GM18519 (cell line): ENCODE data around the gene ACIN1.
A peak's percentile ranks its signal among the peaks of the same experiment; 100 is the strongest.

Experiments
- ATAC-seq: cut with Tn5 transposase; IDR thresholded peaks from one replicate; pipeline ENCODE4 v1.9.1; 2021; ENCODE audit warnings: mild to moderate bottlenecking, moderate library complexity; ENCODE audit not compliant: unreplicated experiment, low FRiP score

Gene ACIN1

DNA sequence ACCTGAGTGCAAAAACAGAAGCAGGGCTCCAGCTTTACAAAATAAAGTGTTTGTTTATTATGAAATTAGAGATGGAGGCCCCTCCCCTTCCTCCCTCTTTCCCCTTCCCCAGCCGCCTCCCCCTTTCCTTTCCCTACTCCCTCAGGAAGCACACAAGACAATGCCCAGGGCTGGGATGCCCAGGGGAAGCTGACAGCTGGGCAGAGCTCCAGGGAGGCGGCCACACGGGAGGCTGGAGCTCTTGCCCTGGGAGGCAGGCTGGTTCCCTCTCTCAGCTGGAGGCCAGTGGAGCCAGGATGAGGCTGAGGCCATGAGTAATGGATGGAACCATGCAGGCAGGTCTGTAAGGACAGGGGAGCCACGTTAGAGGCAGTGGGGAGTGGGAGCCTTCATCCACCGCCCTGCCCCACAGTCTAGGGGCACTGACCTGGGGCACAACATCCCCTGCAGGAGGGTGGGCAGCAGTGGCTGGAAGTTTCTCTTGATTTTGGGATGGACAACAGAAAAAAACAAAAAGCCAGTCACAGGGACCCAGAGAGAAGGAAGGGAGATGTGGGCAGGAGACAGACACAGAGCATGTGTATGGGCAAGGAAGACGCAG lies 47.8 kb downstream of the ACIN1 start:
- ATAC-seq, result no peak

DNA sequence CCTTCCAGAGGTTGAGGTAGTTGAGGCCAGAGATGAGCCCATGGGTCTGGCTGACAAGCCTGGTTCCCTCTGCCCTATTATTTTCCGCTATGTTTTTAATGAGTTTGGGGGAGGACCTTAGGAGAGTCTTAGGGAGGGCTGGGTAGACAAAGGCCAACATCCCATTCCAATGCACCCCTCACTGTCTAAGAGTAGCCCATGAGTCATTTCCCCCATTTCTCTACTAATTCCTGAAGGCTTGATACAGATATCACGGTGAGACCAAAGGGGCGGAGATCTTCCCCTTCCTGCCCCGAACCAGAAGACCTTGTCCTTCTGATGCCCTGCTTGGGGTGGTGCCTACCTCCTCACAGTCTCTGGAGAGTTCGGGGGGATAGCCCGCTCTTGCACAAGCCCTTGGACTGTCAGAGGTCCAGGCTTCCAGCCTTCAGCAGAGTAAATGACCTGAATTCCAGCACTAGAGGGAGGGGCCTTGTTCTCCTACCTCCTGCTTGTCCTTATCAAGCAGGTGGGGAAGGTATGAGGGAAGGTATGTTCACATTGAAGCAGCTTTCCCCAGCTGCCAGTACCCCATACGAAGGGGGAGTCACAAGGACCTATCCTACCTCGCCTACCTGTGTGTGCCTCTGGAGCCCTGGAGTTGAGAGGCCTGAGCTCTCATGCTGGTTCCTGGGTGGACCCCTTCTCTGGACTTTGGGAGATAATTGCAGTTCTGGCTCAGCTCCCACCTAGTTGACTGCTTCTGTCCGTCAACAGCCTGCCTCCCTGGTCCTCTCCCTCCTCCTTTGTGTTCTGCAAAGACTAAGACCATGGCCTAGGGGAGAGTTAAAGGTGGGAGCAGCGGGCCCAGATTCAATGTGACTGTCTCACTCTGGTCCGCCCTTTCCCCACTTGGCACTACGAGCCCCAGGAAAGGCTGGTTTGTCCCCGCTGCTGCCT lies 49.2 kb downstream of the ACIN1 start:
- no peak for ATAC-seq

DNA sequence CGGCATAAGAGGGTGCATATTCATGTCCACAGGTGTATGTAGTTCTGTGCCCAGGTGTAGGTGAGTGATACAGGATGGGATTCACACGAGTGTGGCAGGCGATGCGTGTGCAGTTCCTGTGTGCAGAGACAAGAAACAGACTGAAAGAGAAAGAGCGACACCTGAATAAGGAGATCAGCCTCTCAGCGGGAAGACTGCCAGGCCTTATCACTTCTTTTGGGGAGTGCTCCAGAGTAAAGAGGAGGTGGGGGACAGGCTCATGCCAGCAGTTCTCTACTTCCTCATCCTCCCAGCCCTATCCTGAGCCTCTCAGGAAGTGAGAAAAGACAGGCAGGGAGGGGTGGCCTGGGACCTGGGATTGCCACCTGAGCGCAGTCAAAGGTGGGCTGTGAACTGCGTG lies 50.1 kb downstream of the ACIN1 start:
- no peak for ATAC-seq

DNA sequence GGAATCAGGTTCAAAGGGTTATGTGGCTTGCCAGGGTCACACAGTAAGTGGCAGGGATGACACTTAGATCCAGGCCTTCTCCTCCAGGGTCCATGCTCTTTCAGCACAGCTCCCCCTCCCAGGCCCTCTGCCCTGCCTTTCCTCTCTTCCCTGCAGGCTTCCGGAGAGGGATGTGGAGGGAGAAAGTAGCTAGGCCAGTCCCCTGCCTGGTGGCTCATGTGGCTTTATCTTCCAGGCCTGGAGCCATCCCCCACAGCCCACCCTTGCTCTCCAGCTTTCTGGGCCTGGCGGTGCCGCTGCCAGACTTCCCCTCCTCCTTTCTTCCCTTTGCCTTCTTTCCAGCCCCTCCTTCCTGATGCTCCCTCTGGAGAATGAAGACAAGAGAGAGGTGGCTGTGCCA lies 51.2 kb downstream of the ACIN1 start:
- ATAC-seq, result no peak

DNA sequence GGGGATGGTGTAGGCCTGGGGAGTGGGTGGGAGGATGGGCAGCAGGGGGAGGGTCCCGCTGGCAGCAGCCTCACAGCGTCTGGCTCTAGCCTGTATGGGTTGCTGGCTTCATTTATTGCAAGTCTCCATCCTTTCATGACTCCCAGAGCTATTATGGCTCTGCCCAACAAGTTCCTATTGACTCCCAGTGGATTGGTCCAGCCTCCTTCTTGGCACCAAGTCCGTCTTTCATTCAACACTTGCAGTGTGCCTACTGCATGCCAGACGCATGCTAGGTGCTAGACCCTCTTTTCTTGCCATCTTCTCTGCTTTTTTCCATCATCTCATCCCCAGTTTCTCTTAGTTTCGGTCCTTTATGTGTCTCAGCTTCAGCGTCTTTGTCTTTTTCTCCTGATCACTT lies 51.8 kb downstream of the ACIN1 start:
- ATAC-seq, result no peak

DNA sequence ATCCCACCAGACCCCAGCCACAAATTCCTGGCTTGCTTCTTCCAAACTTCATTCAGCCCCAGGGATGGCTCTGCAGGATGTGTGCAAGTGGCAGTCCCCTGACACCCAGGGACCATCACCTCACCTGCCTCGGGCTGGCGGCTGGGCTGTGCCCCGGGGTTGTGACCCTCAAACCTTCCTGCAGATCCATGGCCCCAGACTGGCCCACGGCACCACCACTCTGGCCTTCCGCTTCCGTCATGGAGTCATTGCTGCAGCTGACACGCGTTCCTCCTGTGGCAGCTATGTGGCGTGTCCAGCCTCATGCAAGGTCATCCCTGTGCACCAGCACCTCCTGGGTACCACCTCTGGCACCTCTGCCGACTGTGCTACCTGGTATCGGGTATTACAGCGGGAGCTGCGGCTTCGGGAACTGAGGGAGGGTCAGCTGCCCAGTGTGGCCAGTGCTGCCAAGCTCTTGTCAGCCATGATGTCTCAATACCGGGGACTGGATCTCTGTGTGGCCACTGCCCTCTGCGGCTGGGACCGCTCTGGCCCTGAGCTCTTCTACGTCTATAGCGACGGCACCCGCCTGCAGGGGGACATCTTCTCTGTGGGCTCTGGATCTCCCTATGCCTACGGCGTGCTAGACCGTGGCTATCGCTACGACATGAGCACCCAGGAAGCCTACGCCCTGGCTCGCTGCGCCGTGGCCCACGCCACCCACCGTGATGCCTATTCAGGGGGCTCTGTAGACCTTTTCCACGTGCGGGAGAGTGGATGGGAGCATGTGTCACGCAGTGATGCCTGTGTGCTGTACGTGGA lies 52.6 kb downstream of the ACIN1 start, which contains the start of gene PSMB11:
Gene PSMB11, plus strand, starts transcription at position 51 of the 804 bp plus-strand sequence. Its CDS starts 14 bp downstream, at position 65.
- ATAC-seq, result no peak

DNA sequence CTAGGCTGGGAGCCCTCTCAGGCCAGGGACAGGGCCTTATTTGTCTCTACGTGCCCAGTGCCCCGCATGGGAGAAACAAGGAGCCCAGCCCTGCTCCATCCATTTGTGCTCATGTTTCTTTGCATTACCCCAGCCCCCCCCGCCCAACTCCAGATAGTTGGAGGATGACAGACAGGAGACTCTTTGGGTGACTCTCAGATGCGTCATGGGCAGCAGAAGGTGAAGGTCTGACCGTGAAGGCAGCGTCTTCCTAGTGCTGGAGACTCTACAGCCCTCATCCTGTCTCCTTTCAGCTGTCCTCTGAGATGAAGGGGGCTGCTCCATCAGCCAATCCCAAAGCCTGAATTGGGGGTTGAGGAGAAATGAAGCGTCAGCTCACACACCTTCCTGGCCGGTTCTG lies 53.2 kb downstream of the ACIN1 start:
- no peak for ATAC-seq

DNA sequence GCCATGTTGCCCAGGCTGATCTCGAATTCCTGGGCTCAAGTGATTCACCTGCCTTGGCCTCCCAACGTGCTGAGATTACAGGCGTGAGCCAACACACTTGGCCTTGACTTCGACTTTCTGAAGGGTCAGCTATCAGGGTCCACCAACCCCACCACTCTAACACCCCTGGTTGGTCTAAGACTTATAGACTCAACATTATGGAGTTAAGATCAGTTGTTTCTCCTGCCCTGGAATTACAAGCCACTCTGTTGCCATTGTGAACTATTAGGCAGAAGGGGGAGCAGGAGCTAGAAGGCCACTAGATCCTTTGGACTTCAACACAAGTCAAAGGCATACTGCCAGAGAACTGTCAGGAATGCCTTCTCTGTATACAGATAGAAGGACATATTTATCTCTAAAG lies 54.8 kb downstream of the ACIN1 start:
- ATAC-seq, result no peak

DNA sequence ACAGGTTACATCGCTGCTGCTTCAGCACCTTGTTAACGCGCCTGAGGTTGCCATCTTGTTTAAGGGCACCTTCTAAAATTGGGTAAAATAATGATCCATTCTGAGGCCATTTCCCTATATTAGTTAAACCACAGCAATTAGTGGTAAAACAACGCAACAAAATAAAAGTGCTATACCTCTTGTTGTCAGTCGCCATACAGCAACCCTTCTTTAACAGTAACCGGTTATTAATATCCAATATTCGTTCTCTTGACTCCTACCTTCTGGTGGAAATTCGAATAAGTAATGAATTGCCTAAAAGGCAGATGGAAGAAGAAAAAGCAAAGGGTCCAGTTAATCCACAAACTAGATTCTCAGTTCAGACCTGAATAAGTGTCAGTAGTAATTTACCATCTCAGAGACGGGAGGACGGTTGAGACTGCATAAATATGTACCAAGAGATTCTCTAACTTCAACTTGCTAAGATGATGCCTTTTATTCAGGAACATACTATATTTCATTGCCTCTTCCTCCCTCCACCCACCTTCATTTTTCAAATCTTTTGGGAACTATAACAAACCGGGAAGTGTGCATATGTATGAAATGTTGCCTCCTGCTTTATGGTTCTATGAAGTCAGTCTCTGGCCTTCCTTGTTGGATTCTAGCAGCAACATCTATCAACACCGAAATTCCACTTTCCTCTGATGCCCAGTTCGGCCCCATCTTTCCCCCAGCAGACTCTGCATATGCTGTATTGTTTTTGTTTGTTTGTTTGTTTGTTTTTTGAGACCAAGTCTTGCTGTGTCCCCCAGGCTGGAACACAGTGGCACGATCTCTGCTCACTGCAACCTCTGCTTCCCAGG lies 59.4 kb downstream of the ACIN1 start:
- no peak for ATAC-seq

DNA sequence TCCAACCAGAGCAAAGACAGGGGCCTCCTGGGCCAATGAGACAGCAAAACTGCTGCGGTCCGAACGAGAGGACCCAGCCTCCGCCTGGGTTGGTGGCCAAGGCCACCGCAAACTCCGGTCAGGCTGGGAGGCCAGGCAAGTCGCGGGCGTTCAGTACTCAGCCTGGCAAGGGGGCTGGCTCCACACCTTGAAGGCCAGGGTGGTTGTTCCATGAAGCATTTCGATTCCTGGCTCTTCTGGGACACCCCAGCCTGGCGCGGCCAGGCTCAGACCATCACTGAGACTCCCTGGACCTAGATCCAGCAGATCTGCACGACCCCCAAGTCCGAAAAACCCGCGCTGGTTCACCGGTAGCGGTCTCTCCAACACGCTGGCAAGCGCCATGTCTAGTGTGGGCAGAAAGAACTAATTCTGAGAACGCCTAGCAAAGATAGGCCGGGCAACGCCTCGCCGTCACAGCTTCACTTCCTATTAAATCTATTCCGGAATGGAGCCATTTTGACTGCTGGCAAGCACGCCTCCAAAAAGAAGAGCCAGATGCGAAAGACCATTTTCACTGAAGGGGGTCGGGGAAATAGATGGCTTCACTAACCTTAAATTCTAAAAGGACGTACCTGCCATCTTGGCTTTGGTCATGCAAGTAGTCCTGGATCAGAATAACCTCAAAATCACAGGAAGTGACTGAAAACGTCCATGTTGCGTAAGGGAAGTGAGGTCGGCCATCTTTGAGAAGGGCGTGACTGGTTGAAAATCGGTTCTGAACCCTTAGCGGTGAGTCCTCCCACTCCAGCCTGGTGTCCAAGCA lies 60.2 kb downstream of the ACIN1 start, which contains the start of gene PSMB5:
Gene PSMB5, minus strand, starts transcription at position 403 of the 805 bp plus-strand sequence. Its CDS starts 19 bp downstream, at position 384.
- peak; percentile 86 for ATAC-seq

DNA sequence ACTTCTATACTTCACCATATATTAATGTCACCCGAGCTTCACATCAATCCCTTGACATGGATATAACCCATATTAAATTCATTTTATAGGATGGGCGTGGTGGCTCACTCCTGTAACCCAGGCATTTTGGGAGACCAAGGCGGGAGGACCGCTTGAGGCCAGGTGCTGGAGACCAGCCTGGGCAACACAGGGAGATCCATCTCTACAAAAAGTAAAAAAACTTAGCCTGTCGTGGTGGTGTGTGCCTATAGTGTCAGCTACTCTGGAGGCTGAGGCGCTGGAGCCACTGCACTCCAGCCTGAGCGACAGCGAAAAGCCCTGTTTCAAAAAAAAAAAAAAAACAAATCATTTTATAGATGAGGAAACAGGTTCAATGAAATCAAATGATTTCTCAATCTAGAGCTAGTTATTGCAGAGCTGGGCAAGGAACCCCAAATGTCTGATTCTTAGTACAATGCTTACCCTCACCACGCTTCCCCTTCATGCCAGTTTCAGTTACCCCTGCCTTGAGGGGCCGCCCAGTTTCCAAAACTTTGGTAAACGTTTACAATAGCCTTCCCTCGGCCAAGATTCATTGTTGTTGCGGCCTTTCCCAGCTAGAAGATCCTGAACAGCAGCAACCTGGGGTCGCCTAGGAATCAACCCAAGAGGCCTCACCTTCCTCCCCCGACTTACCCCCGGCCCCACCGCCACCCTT lies 61.0 kb downstream of the ACIN1 start:
- ATAC-seq, result no peak

DNA sequence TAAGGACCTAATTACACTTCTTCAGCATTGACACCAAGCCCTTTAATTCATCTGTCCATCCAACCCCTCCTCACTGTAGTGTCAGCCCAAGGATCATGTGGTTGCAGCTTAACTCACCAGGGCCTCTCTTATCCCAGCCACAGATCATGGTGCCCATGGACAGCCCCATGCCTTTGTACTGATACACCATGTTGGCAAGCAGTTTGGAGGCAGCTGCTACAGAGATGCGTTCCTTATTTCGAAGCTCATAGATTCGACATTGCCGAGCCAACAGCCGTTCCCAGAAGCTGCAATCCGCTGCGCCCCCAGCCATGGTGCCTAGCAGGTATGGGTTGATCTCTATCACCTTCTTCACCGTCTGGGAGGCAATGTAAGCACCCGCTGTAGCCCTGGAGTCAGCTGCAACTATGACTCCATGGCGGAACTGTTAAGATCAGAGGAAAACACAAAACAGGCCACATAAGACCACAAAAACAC lies 61.6 kb downstream of the ACIN1 start:
- ATAC-seq, result no peak

DNA sequence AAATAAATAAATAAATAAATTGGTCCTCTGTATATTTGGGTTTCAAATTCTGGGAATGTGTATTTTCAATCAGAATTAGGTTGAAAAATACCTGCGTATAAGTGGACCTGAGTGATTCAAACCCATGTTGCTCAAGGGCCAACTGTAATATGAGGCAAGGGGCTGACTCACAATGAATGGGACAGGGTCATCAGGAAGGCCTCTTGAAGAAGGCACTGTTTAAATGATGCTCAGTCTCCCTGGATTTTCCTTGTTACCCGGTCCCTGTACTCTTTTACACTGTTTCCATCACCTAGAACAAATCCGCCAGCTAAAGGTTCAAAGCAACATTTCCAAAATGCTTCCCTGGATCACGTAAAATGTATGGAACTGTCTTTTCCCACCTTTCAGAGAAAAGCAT lies 64.0 kb downstream of the ACIN1 start:
- no peak for ATAC-seq

DNA sequence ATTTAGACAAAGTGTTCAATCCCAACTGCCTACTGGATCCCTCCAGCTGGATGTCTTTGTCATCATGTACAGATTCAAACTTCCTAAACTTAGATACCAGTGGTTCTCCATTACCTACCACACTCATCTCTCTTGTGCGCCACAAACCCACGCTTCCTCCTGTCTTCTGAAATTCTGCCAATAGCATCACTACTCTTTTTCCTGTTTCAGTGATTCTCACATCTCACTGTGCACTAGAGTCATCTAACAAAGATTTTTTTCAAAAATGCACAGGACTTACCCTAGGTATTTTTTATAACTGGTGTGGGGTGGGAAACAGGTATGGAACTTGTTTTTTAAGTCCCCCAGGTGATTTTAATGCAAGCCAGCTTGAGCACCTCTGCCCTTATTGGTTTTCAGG lies 66.1 kb downstream of the ACIN1 start:
- no peak for ATAC-seq

DNA sequence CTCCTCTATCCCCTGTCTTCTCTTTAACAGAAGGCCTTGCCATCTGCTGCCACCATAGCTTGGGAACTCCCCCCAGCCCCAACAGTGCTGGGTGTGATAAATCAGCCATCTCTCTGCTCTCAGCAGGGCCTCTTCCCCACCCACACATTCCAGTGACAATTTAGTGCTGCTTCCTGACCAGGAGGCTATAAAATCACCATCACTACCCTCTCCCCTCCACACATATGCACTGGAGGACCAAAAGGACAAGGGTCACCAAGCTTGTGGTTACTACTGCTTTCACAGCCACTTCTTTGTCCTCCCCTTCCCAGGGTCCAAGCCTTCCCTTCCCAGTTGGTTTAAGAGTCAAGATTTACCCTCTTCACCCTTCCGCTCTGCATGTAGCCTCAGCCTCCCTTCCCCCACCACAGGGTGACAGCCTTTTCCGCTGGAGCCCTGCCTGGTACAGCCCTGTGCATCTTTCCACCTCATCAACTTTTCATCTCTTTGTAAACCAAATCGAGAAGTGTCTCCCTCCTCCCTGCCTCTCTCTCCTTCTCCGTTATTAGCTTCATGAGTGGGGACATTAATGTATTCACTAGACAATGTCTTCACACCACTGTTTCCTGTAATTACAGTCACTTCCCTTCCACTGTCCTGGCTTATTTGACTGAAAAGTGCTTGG lies 69.7 kb downstream of the ACIN1 start:
- no peak for ATAC-seq

DNA sequence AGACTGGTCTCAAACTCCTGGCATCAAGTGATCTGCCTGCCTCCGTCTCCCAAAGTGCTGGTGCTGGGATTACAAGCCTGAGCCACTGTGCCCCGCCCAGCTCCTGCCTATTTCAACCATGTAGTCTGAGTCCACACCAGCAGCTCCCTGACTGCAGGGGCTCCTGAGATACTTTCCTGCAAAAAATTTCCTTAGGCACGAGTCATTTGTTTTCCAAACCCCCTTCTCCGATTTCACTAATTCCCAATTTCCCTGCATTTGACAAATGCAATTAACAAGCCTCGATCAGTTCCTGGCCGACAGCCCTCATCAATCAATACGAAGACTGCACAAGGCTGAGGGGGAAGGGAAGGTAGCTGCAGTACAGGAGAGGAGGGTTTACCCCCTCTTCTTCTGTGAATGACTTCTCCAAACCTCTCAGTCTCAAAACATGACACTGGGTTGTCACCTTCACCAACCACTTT lies 70.3 kb downstream of the ACIN1 start:
- no peak for ATAC-seq

DNA sequence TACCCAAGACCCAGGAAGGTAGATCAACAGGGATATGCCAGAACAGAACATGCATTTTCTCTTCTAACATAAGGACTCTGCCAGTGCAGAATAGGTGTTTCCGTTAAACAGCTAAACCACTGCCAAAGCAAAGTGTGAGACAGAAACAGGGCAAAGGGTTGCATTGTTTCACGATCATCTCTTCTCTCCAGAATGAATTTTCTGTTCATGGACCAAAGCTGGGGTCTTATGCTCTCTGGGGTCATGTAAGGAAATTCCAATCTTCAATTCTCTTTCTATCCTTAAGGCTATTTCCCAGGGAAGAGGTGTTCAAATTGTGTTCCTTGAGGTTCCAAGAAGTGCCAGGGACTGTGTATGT lies 71.2 kb downstream of the ACIN1 start:
- ATAC-seq, result no peak
